MM.1S (cell line): ENCODE results near the gene OAS3.
"Not testable (repeated sequence)": the region's sequence is repeated elsewhere in the genome, so short reads cannot be mapped to it uniquely, and the experiment has no call there.

Experiments
- DNase-seq: peaks from one replicate; pipeline ENCODE4 v3.0.0-alpha.2; 2015
- H2AFZ ChIP-seq: fragments of 300-600 bp; sonication (generic); 2 replicates; pipeline ENCODE4 v1.6.0; 2016; ENCODE audit warnings: antibody characterized with exemption, low read length
- H3F3A ChIP-seq: fragments of 300-600 bp; sonication (generic); 2 replicates; pipeline ENCODE4 v1.6.1; 2016; ENCODE audit warnings: mild to moderate bottlenecking, antibody characterized with exemption, low read length, moderate library complexity, mixed read lengths; ENCODE audit not compliant: insufficient read depth
- H3K27ac ChIP-seq: fragments of 300-600 bp; sonication (generic); 2 replicates; pipeline ENCODE4 v1.5.1; 2016; ENCODE audit warnings: mild to moderate bottlenecking, low read length
- H3K27me3 ChIP-seq: fragments of 300-600 bp; sonication (generic); replicated peaks from 2 replicates; pipeline ENCODE4 v1.6.0; 2016; ENCODE audit warnings: low read length; ENCODE audit not compliant: insufficient read depth
- H3K36me3 ChIP-seq: fragments of 300-600 bp; sonication (generic); replicated peaks from 2 replicates; pipeline ENCODE4 v1.6.1; 2016; ENCODE audit warnings: mild to moderate bottlenecking, low read length, mixed read lengths; ENCODE audit not compliant: insufficient read depth
- H3K4me1 ChIP-seq: fragments of 300-600 bp; sonication (generic); 2 replicates; pipeline ENCODE4 v1.6.1; 2016; ENCODE audit warnings: low read length, mixed read lengths
- H3K4me2 ChIP-seq: fragments of 300-600 bp; sonication (generic); 2 replicates; pipeline ENCODE4 v1.6.0; 2016; ENCODE audit warnings: low read depth, low read length
- H3K4me3 ChIP-seq: fragments of 300-600 bp; sonication (generic); 2 replicates; pipeline ENCODE4 v1.5.1; 2016; ENCODE audit warnings: low read length, mixed read lengths
- H3K79me2 ChIP-seq: fragments of 300-600 bp; sonication (generic); 2 replicates; pipeline ENCODE4 v1.6.1; 2016; ENCODE audit warnings: mixed run types, low read length, mixed read lengths
- H3K9ac ChIP-seq: fragments of 300-600 bp; sonication (generic); 2 replicates; pipeline ENCODE4 v1.6.1; 2016; ENCODE audit warnings: low read length, mixed read lengths
- H3K9me2 ChIP-seq: fragments of 300-600 bp; sonication (generic); replicated peaks from 2 replicates; pipeline ENCODE4 v1.6.1; 2016; ENCODE audit warnings: mild to moderate bottlenecking, low read length, mixed read lengths; ENCODE audit not compliant: insufficient read depth
- H3K9me3 ChIP-seq: fragments of 300-600 bp; sonication (generic); replicated peaks from 2 replicates; pipeline ENCODE4 v1.6.1; 2016; ENCODE audit warnings: mild to moderate bottlenecking, low read length, mixed read lengths; ENCODE audit not compliant: insufficient read depth
- H4K20me1 ChIP-seq: fragments of 300-600 bp; sonication (generic); 2 replicates; pipeline ENCODE4 v1.6.1; 2016; ENCODE audit warnings: mild to moderate bottlenecking, low read length, moderate library complexity, mixed read lengths; ENCODE audit not compliant: insufficient read depth
- EZH2 ChIP-seq: fragments of 300-600 bp; sonication (generic); optimal IDR thresholded peaks from 2 replicates; pipeline ENCODE3; 2017; ENCODE audit warnings: low read depth, mild to moderate bottlenecking, antibody characterized with exemption, low read length, mixed read lengths
- EZH2phosphoT487 ChIP-seq: fragments of 300-600 bp; sonication (generic); IDR thresholded peaks from 2 replicates; pipeline ENCODE4 v1.6.1; 2018; ENCODE audit warnings: antibody characterized with exemption, low read length
- TF ChIP-seq, protein P1 (sequence below): fragments of 300-600 bp; sonication (generic); IDR thresholded peaks from 2 replicates; pipeline ENCODE4 v1.5.1; 2016; ENCODE audit warnings: antibody characterized with exemption, low read length, mixed read lengths

OAS3 gene

GRCh38 chr12:112986291-112986800 lies 48.1 kb downstream of the OAS3 start:
- H3K4me1 ChIP-seq = peaks cover 13% of the 10 kb centered on the region
- peaks cover 44% of the 10 kb centered on the region for H3K79me2 ChIP-seq
- H4K20me1 ChIP-seq = no peaks in the 10 kb centered on the region
- TF ChIP-seq EZH2 (no peak), EZH2phosphoT487 (no peak)
- TF ChIP-seq, protein P1, sequence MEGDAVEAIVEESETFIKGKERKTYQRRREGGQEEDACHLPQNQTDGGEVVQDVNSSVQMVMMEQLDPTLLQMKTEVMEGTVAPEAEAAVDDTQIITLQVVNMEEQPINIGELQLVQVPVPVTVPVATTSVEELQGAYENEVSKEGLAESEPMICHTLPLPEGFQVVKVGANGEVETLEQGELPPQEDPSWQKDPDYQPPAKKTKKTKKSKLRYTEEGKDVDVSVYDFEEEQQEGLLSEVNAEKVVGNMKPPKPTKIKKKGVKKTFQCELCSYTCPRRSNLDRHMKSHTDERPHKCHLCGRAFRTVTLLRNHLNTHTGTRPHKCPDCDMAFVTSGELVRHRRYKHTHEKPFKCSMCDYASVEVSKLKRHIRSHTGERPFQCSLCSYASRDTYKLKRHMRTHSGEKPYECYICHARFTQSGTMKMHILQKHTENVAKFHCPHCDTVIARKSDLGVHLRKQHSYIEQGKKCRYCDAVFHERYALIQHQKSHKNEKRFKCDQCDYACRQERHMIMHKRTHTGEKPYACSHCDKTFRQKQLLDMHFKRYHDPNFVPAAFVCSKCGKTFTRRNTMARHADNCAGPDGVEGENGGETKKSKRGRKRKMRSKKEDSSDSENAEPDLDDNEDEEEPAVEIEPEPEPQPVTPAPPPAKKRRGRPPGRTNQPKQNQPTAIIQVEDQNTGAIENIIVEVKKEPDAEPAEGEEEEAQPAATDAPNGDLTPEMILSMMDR = no peak
- H3K9me3 ChIP-seq = no peaks in the 10 kb centered on the region
- H3K9me2 ChIP-seq = no peaks in the 10 kb centered on the region
- H3K27me3 ChIP-seq = no peaks in the 10 kb centered on the region
- no peaks in the 10 kb centered on the region for H3K36me3 ChIP-seq
- no peak overlapping the region for H3K4me2 ChIP-seq
- no peak for DNase-seq
- no peak overlapping the region for H3K9ac ChIP-seq
- no peak overlapping the region for H2AFZ ChIP-seq
- H3K4me3 ChIP-seq = no peak overlapping the region
- no peak overlapping the region for H3K27ac ChIP-seq
- H3F3A ChIP-seq = 0 out of 2 replicates have a peak, but pooled peaks cover 5% of the 10 kb centered on the region

DNA sequence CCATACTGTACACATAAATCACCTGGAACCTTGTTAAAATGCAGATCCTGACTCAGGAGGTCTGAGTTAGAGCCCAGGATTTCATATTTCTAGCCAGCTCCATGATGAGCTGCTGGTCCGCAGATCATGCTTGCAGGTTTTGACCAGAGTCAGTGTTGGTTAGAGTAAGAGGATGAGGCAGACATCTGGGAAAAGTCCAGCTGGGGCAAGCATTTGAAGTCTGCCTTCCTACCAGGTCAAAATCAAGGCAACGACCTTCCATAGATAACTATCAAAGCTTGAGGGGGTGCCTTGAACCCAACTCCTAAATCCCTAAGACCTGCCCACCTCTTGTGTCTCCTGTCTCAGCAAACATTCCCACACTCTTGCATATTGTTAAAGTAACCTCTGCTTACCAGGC lies 49.3 kb downstream of the OAS3 start:
- DNase-seq = no peak
- Histone ChIP-seq H3K27me3 (no peaks in the 10 kb centered on the region), H3K9me2 (no peaks in the 10 kb centered on the region), H3F3A (0 out of 2 replicates have a peak, but pooled peaks cover 5% of the 10 kb centered on the region), H3K9ac (no peak overlapping the region), H3K4me3 (no peak overlapping the region), H4K20me1 (no peaks in the 10 kb centered on the region), H3K9me3 (no peaks in the 10 kb centered on the region), H3K4me1 (peaks cover 13% of the 10 kb centered on the region), H3K79me2 (peaks cover 32% of the 10 kb centered on the region), H3K27ac (peak overlapping the region; percentile 56; the same call in 1 of the 2 replicates), H3K36me3 (no peaks in the 10 kb centered on the region), H2AFZ (no peak overlapping the region), H3K4me2 (no peak overlapping the region)
- no peak for TF ChIP-seq EZH2phosphoT487
- TF ChIP-seq, protein P1 = no peak
- TF ChIP-seq EZH2 = no peak

DNA sequence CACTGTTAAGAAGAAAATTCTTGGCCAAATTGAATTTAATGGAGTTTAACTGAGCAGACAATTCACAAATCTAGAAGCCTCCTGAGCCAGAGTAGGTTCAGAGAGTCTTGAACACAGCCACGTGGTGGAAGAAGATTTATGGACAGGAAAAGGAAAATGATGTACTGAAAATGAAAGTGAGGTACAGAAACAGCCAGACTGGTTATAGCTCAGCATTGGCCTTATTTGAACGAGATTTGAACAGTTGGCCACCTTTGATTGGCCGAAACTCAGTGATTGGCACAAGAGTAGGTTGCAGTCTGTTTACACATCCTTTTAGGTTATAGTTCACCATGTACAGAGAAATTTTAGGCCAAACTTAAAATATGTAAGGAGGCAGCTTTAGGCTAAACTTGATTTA lies 50.0 kb downstream of the OAS3 start:
- H3K27me3 ChIP-seq = no peaks in the 10 kb centered on the region
- no peak overlapping the region for H2AFZ ChIP-seq
- H3K27ac ChIP-seq = peak overlapping the region; percentile 56; the same call in 1 of the 2 replicates
- no peak overlapping the region for H3K4me2 ChIP-seq
- no peak overlapping the region for H3K4me3 ChIP-seq
- H3K9ac ChIP-seq = no peak overlapping the region
- 0 out of 2 replicates have a peak, but pooled peaks cover 5% of the 10 kb centered on the region for H3F3A ChIP-seq
- H3K9me3 ChIP-seq = no peaks in the 10 kb centered on the region
- H3K36me3 ChIP-seq = no peaks in the 10 kb centered on the region
- no peaks in the 10 kb centered on the region for H4K20me1 ChIP-seq
- DNase-seq = peak; percentile 66
- peaks cover 28% of the 10 kb centered on the region for H3K79me2 ChIP-seq
- no peaks in the 10 kb centered on the region for H3K9me2 ChIP-seq
- peaks cover 13% of the 10 kb centered on the region for H3K4me1 ChIP-seq
- TF ChIP-seq, protein P1 = no peak
- TF ChIP-seq EZH2 (no peak), EZH2phosphoT487 (no peak)

GRCh38 chr12:112988823-112989385 lies 50.6 kb downstream of the OAS3 start:
- H3K27me3 ChIP-seq, H3K27ac ChIP-seq, H3K4me3 ChIP-seq, H3K9ac ChIP-seq, H4K20me1 ChIP-seq, H3K9me3 ChIP-seq, H3K36me3 ChIP-seq, DNase-seq, H3F3A ChIP-seq, H2AFZ ChIP-seq, H3K4me2 ChIP-seq, H3K9me2 ChIP-seq: not testable (repeated sequence)
- peaks cover 13% of the 10 kb centered on the region for H3K4me1 ChIP-seq
- peaks cover 21% of the 10 kb centered on the region for H3K79me2 ChIP-seq
